ENCODE data around the gene EIPR1.

The EIPR1 gene

DNA sequence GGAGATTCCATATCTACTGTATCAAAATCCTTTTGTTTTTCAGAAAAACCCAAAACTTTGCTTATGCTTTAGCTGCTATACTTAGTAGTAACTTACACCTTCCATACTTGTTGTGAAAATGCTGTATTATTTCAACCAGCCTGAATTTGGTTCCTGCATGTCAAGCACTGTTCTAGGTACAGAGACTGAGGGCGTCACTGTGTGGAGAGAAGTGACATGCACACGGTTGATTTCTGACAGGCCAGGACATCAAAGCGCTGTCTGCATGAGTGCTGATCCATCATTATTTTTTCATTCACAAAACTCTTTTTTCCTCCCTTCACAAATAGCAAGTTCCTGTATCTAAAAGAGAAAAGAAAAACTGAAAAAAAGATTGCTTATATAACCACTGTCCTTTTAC lies 33.5 kb upstream of the EIPR1 start:
- Histone ChIP-seq H3K27ac (ENCODE audit: insufficient read depth in 1 of 2, low read depth in 1 of 2, low read length in 2 of 2, poor library complexity in 1 of 2, severe bottlenecking in 2 of 2) (no peak overlapping the region), H3K4me3 (ENCODE audit: control insufficient read depth in 1 of 7, extremely low read depth in 1 of 7, insufficient read depth in 4 of 7, low read depth in 2 of 7, low read length in 6 of 7) (no peak overlapping the region), H3K4me1 (ENCODE audit: control extremely low read depth in 1 of 4, control insufficient read depth in 4 of 4, insufficient read depth in 4 of 4, low read length in 3 of 4) (no peaks in the 10 kb centered on the region), H3K36me3 (ENCODE audit: control insufficient read depth in 4 of 4, insufficient read depth in 4 of 4, low read length in 3 of 4) (peaks cover 2 to 22% (median 11%) of the 10 kb centered on the region in 4 experiments), H3K9me3 (ENCODE audit: control extremely low read depth in 1 of 5, control insufficient read depth in 4 of 5, insufficient read depth in 2 of 5, low read depth in 1 of 5, low read length in 4 of 5) (no peaks in the 10 kb centered on the region), H3K27me3 (replicated peaks in 2 of 5; ENCODE audit: control insufficient read depth in 4 of 5, insufficient read depth in 5 of 5, low read length in 4 of 5) (no peaks in the 10 kb centered on the region)
- POLR2A ChIA-PET: no interaction called here
- no peak for DNase-seq
- CTCF ChIA-PET: no interaction called here
- 100% methylated on average over 2 of the region's 3 CpGs for WGBS (ENCODE audit: insufficient coverage)

DNA sequence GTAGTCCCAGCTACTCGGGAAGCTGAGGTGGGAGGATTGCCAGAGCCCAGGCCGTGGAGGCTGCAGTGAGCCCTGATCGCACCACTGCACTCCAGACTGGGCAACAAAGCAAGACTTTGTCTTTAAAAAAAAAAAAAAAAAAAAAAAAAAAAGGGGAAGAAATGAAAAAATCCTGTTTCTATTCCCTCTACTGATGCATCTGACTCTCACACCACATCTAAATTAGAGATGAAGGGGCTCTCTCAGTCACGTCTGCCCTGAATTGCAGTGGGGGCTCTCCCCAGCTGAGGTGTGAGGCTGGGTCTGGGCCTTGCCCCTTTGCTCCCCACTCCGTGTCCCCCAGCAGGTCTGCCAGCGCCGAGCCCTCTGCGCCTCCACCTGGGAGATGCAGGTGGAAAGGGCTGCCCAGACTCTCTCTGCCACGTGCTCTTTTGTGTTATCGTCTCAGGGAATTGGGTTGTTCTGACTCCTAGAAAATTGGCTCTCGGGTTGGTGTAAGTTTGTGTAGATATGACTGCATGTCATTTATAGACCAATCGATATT lies 32.1 kb upstream of the EIPR1 start:
- DNase-seq: no peak
- ChIA-PET POLR2A (no interaction called here), CTCF (no interaction called here)
- Histone ChIP-seq H3K4me1 (ENCODE audit: control extremely low read depth in 1 of 4, control insufficient read depth in 4 of 4, insufficient read depth in 4 of 4, low read length in 3 of 4) (no peaks in the 10 kb centered on the region), H3K27ac (ENCODE audit: insufficient read depth in 1 of 2, low read depth in 1 of 2, low read length in 2 of 2, poor library complexity in 1 of 2, severe bottlenecking in 2 of 2) (no peak overlapping the region), H3K4me3 (ENCODE audit: control insufficient read depth in 1 of 7, extremely low read depth in 1 of 7, insufficient read depth in 4 of 7, low read depth in 2 of 7, low read length in 6 of 7) (no peak overlapping the region), H3K9me3 (ENCODE audit: control extremely low read depth in 1 of 5, control insufficient read depth in 4 of 5, insufficient read depth in 2 of 5, low read depth in 1 of 5, low read length in 4 of 5) (no peaks in the 10 kb centered on the region), H3K27me3 (replicated peaks in 2 of 5; ENCODE audit: control insufficient read depth in 4 of 5, insufficient read depth in 5 of 5, low read length in 4 of 5) (no peaks in the 10 kb centered on the region), H3K36me3 (ENCODE audit: control insufficient read depth in 4 of 4, insufficient read depth in 4 of 4, low read length in 3 of 4) (peaks cover 2 to 28% (median 11%) of the 10 kb centered on the region in 4 experiments)
- 98% methylated on average over 7 of the region's 12 CpGs for WGBS (ENCODE audit: insufficient coverage)

DNA sequence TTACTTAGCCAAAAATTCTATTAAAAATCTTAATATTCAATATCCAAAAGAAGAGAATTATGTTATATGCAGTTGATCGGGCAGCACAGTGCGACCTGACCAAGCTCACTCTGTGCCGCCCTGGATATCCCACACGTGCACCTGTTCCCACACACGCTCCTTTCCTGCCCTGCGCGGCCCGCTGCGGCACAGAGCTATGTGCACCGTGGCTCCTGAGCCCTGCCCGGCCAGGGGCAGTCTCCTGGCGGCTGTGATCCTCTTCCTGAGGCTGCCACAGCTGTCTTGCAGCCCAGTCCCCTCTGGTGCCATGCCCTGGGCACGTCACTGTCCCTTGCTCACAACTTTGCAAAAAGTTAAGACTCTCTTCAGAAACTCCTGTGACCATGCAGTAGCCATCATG lies 31.2 kb upstream of the EIPR1 start:
- peaks cover 5 to 29% (median 14%) of the 10 kb centered on the region in 4 experiments for H3K36me3 ChIP-seq (ENCODE audit: control insufficient read depth in 4 of 4, insufficient read depth in 4 of 4, low read length in 3 of 4)
- CTCF ChIA-PET: no interaction called here
- WGBS (ENCODE audit: insufficient coverage): 98% methylated on average over 12 of the region's 13 CpGs

DNA sequence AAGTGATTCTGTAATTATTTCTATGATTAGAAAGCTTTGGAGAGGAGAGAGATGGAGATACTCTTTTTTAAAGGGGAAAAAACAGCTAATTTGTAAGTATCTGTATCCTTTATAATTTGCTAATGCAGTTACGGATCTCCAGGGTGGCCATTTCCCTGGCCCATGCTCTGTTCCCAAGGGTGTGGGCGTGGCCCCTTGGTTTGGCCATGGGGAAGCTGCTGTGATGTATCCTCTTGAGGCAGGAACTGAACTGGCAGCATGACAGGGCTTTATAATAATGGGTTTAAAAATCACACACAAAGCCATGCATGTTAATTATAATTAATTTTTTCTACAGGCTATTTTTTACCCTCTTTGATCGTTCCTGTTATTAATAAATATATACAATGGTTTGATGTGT lies 28.9 kb upstream of the EIPR1 start:
- no peak overlapping the region for H3K27ac ChIP-seq (ENCODE audit: insufficient read depth in 1 of 2, low read depth in 1 of 2, low read length in 2 of 2, poor library complexity in 1 of 2, severe bottlenecking in 2 of 2)
- H3K4me3 ChIP-seq (ENCODE audit: control insufficient read depth in 1 of 7, extremely low read depth in 1 of 7, insufficient read depth in 4 of 7, low read depth in 2 of 7, low read length in 6 of 7): no peak overlapping the region
- no peaks in the 10 kb centered on the region for H3K9me3 ChIP-seq (ENCODE audit: control extremely low read depth in 1 of 5, control insufficient read depth in 4 of 5, insufficient read depth in 2 of 5, low read depth in 1 of 5, low read length in 4 of 5)
- no peak for DNase-seq
- H3K4me1 ChIP-seq (ENCODE audit: control extremely low read depth in 1 of 4, control insufficient read depth in 4 of 4, insufficient read depth in 4 of 4, low read length in 3 of 4): no peaks in the 10 kb centered on the region
- H3K36me3 ChIP-seq (ENCODE audit: control insufficient read depth in 4 of 4, insufficient read depth in 4 of 4, low read length in 3 of 4): peaks cover 3 to 46% (median 25%) of the 10 kb centered on the region in 4 experiments
- H3K27me3 ChIP-seq (replicated peaks in 2 of 5; ENCODE audit: control insufficient read depth in 4 of 5, insufficient read depth in 5 of 5, low read length in 4 of 5): no peaks in the 10 kb centered on the region
- WGBS (ENCODE audit: insufficient coverage): 100% methylated on average over 1 of the region's 3 CpGs
- ChIA-PET CTCF (interaction anchor here (1.5 kb wide), 1 partner anchor 17 kb away, joined by 8 read pairs; no protein-coding TSS in a partner anchor), POLR2A (no interaction called here)

More for the DNA sequence above, 31.2 kb upstream of the EIPR1 start:
- POLR2A ChIA-PET: no interaction called here
- Histone ChIP-seq H3K27me3 (replicated peaks in 2 of 5; ENCODE audit: control insufficient read depth in 4 of 5, insufficient read depth in 5 of 5, low read length in 4 of 5) (no peaks in the 10 kb centered on the region), H3K4me1 (ENCODE audit: control extremely low read depth in 1 of 4, control insufficient read depth in 4 of 4, insufficient read depth in 4 of 4, low read length in 3 of 4) (no peaks in the 10 kb centered on the region), H3K9me3 (ENCODE audit: control extremely low read depth in 1 of 5, control insufficient read depth in 4 of 5, insufficient read depth in 2 of 5, low read depth in 1 of 5, low read length in 4 of 5) (no peaks in the 10 kb centered on the region), H3K27ac (ENCODE audit: insufficient read depth in 1 of 2, low read depth in 1 of 2, low read length in 2 of 2, poor library complexity in 1 of 2, severe bottlenecking in 2 of 2) (no peak overlapping the region), H3K4me3 (ENCODE audit: control insufficient read depth in 1 of 7, extremely low read depth in 1 of 7, insufficient read depth in 4 of 7, low read depth in 2 of 7, low read length in 6 of 7) (no peak overlapping the region)
- no peak for DNase-seq

DNA sequence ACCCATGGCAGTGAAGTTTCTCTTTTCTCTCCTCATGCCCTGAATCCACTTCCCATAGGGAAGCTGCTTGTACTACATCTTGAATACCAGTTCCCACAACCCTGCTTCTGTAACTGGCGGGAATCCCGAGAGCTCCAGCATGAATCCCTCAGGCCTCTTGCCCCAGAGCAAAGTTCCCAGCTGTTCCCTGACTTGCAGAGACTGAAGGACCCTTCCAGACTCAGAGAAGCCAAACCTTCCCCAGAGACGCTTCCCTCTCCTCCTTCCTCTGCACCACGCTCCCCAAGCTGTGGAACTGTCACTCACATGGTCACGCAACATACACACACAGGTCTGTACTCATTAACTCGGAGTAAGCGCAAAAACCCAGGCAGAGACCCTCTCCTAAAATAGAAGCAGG lies 28.3 kb upstream of the EIPR1 start:
- Histone ChIP-seq H3K27ac (ENCODE audit: insufficient read depth in 1 of 2, low read depth in 1 of 2, low read length in 2 of 2, poor library complexity in 1 of 2, severe bottlenecking in 2 of 2) (no peak overlapping the region), H3K36me3 (ENCODE audit: control insufficient read depth in 4 of 4, insufficient read depth in 4 of 4, low read length in 3 of 4) (peaks cover 3 to 51% (median 29%) of the 10 kb centered on the region in 4 experiments), H3K4me3 (ENCODE audit: control insufficient read depth in 1 of 7, extremely low read depth in 1 of 7, insufficient read depth in 4 of 7, low read depth in 2 of 7, low read length in 6 of 7) (no peak overlapping the region), H3K27me3 (replicated peaks in 2 of 5; ENCODE audit: control insufficient read depth in 4 of 5, insufficient read depth in 5 of 5, low read length in 4 of 5) (no peaks in the 10 kb centered on the region), H3K9me3 (ENCODE audit: control extremely low read depth in 1 of 5, control insufficient read depth in 4 of 5, insufficient read depth in 2 of 5, low read depth in 1 of 5, low read length in 4 of 5) (no peaks in the 10 kb centered on the region), H3K4me1 (ENCODE audit: control extremely low read depth in 1 of 4, control insufficient read depth in 4 of 4, insufficient read depth in 4 of 4, low read length in 3 of 4) (no peaks in the 10 kb centered on the region)
- ChIA-PET POLR2A (no interaction called here), CTCF (interaction anchor here (1.5 kb wide), 1 partner anchor 17 kb away, joined by 8 read pairs; no protein-coding TSS in a partner anchor)
- DNase-seq: no peak
- 95% methylated on average over 2 of the region's 7 CpGs for WGBS (ENCODE audit: insufficient coverage)

DNA sequence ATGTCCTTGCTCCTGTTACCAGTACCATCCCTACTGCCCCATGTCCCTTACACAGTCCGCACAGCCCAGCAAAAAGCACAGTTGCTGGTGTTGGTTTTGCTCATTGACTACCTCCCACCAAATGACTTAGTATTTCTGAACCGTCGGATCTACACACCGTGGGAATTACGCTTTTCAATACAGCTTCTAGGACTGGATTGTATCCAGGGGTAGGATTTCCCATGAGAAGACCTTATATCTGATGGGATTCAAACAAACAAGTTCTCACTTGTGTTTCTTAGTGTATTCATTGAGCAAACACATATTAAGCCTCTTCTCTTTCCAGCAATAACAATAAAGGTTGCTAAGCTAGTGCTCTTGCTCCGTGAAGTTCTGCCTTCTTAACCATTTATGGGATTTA lies 27.7 kb upstream of the EIPR1 start:
- H3K4me3 ChIP-seq (ENCODE audit: control insufficient read depth in 1 of 7, extremely low read depth in 1 of 7, insufficient read depth in 4 of 7, low read depth in 2 of 7, low read length in 6 of 7): no peak overlapping the region
- no peaks in the 10 kb centered on the region for H3K27me3 ChIP-seq (replicated peaks in 2 of 5; ENCODE audit: control insufficient read depth in 4 of 5, insufficient read depth in 5 of 5, low read length in 4 of 5)
- WGBS (ENCODE audit: insufficient coverage): no CpG with 5 or more reads among the region's 6 CpGs
- ChIA-PET POLR2A (no interaction called here), CTCF (interaction anchor here (1.5 kb wide), 1 partner anchor 18 kb away, joined by 8 read pairs; no protein-coding TSS in a partner anchor)
- no peaks in the 10 kb centered on the region for H3K9me3 ChIP-seq (ENCODE audit: control extremely low read depth in 1 of 5, control insufficient read depth in 4 of 5, insufficient read depth in 2 of 5, low read depth in 1 of 5, low read length in 4 of 5)
- DNase-seq: no peak
- peaks cover 3 to 57% (median 33%) of the 10 kb centered on the region in 4 experiments for H3K36me3 ChIP-seq (ENCODE audit: control insufficient read depth in 4 of 4, insufficient read depth in 4 of 4, low read length in 3 of 4)
- no peak overlapping the region for H3K27ac ChIP-seq (ENCODE audit: insufficient read depth in 1 of 2, low read depth in 1 of 2, low read length in 2 of 2, poor library complexity in 1 of 2, severe bottlenecking in 2 of 2)
- H3K4me1 ChIP-seq (ENCODE audit: control extremely low read depth in 1 of 4, control insufficient read depth in 4 of 4, insufficient read depth in 4 of 4, low read length in 3 of 4): no peaks in the 10 kb centered on the region

DNA sequence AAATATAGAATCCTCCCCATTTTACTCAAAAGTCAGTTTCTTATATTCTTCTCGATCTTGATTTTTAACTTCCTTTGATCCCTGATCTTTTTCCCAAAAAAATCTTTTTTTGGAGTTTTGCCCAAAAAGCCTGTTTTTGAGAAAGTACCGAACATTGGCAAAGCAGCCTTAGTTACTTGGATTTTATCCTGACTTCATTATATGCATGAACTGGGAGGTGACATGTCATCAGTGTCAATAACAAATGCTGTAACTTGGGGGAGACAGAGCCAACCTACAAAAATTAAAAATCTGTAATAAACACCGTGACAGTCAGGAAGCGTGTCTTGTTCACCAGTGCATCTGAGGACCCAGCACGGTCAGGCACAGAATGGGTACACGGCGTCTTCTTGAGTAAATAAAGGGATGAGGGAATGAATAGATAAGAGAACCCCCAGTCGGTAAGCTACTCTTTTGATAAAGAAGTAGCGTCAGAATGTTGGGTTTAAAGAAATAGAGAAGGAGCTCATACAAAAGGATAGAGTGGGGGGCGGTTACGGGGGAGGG lies 26.8 kb upstream of the EIPR1 start:
- Histone ChIP-seq H3K27ac (ENCODE audit: insufficient read depth in 1 of 2, low read depth in 1 of 2, low read length in 2 of 2, poor library complexity in 1 of 2, severe bottlenecking in 2 of 2) (no peak overlapping the region), H3K4me3 (ENCODE audit: control insufficient read depth in 1 of 7, extremely low read depth in 1 of 7, insufficient read depth in 4 of 7, low read depth in 2 of 7, low read length in 6 of 7) (no peak overlapping the region), H3K27me3 (replicated peaks in 2 of 5; ENCODE audit: control insufficient read depth in 4 of 5, insufficient read depth in 5 of 5, low read length in 4 of 5) (no peaks in the 10 kb centered on the region), H3K4me1 (ENCODE audit: control extremely low read depth in 1 of 4, control insufficient read depth in 4 of 4, insufficient read depth in 4 of 4, low read length in 3 of 4) (no peaks in the 10 kb centered on the region), H3K9me3 (ENCODE audit: control extremely low read depth in 1 of 5, control insufficient read depth in 4 of 5, insufficient read depth in 2 of 5, low read depth in 1 of 5, low read length in 4 of 5) (no peaks in the 10 kb centered on the region), H3K36me3 (ENCODE audit: control insufficient read depth in 4 of 4, insufficient read depth in 4 of 4, low read length in 3 of 4) (peaks cover 3 to 62% (median 33%) of the 10 kb centered on the region in 4 experiments)
- CTCF ChIA-PET: no interaction called here
- DNase-seq: no peak
- POLR2A ChIA-PET: no interaction called here
- WGBS (ENCODE audit: insufficient coverage): 94% methylated on average over 11 of the region's 11 CpGs
